Spinal cord (tissue), 10 donors: Measurements from ENCODE around the gene SYT12. TPM values are rescaled to one million over a fixed set of nuclear protein-coding genes. Genes with fewer than 3 reads are reported as not detected.
A peak's percentile ranks its signal among the peaks of the same experiment; 100 is the strongest.

Source experiments
- DNase-seq, 6 donors: peaks; one replicate each; pipeline versions ENCODE4 v3.0.0 to v3.0.0-alpha.2; 2013 to 2015; ENCODE audit warnings: low spot score in 6 of 6, low read depth in 4 of 6
- H3K27ac ChIP-seq: one replicate; pipeline ENCODE4 v1.5.1; 2013; ENCODE audit warnings: low read depth, low read length, control low read depth
- H3K27me3 ChIP-seq: one replicate; pipeline ENCODE4 v1.6.1; 2013; ENCODE audit warnings: low read length; ENCODE audit not compliant: control insufficient read depth, insufficient read depth
- H3K36me3 ChIP-seq: one replicate; pipeline ENCODE4 v1.6.1; 2013; ENCODE audit warnings: low read length; ENCODE audit not compliant: control insufficient read depth, insufficient read depth
- H3K4me1 ChIP-seq: one replicate; pipeline ENCODE4 v1.6.1; 2013; ENCODE audit warnings: low read length; ENCODE audit not compliant: control insufficient read depth, insufficient read depth
- H3K4me3 ChIP-seq: one replicate; pipeline ENCODE4 v1.5.1; 2013; ENCODE audit warnings: low read depth, low read length, control low read depth
- H3K9me3 ChIP-seq: one replicate; pipeline ENCODE4 v1.6.1; 2013; ENCODE audit warnings: low read length; ENCODE audit not compliant: control insufficient read depth, insufficient read depth
- WGBS: methylation state at CpG from one replicate; pipeline ENCODE4 v1.1.5; 2013; ENCODE audit warnings: missing lambda C conversion rate; ENCODE audit not compliant: insufficient coverage; 5-methylcytosine and 5-hydroxymethylcytosine counted together
- polyA plus RNA-seq, 2 donors: library from polyadenylated mRNA; unstranded; fragments of 120-200 nt; gene quantifications; one replicate each; pipeline ENCODE4 v1.2.1, GENCODE V29; 2013; ENCODE audit not compliant: insufficient read length in 2 of 2
- total RNA-seq, 2 donors: library from RNA; depleted of rRNA in 1 of 2; stranded (reverse); fragments of 120-200 nt in 1 of 2; fragments of >200 nt in 1 of 2; gene quantifications; one replicate each; pipeline versions ENCODE4 v1.2.3 to v1.2.4, GENCODE V29; 2013 to 2014
- donor health status: healthy.

Gene SYT12
- total and polyA plus RNA-seq, 4 donors: 3.5 to 18.2 (median 13.3) TPM

DNA sequence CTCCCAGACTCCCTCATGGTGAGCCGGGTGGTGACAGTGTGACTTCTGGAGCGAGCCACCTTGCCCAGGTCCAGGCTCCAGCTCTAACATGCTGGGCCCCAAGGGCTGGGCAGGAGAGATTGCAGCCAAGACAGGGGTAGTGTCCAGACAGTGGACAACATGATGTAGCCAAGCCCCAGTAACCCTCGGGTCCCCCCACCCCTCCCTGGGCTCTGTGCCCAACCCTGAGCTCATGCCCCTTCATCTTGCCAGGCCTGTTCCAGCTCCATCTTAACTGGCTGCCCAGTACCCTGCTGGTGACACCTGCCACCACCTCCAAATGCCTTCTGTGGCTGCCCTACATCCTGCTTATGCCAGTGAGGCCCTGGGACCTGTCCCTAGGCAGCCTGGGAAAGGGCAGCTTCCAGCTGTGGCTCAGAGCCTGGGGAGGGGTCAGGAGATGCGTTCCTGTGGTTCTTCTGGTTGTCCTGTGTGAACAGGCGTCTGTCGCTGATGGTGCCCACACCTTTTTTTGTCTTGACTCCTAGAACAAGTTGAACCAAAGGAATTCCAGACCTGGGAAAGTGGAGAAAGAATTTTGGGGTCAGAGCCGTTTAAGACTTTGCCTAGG lies 12.5 kb upstream of the SYT12 start:
- WGBS: 74% methylated on average over 5 of the region's 7 CpGs
- no peaks in the 10 kb centered on the region for H3K27me3 ChIP-seq
- peaks cover 2% of the 10 kb centered on the region for H3K36me3 ChIP-seq
- no peak overlapping the region for H3K4me3 ChIP-seq
- H3K27ac ChIP-seq: no peak overlapping the region
- no peaks in the 10 kb centered on the region for H3K9me3 ChIP-seq
- no peak for DNase-seq
- H3K4me1 ChIP-seq: no peaks in the 10 kb centered on the region

DNA sequence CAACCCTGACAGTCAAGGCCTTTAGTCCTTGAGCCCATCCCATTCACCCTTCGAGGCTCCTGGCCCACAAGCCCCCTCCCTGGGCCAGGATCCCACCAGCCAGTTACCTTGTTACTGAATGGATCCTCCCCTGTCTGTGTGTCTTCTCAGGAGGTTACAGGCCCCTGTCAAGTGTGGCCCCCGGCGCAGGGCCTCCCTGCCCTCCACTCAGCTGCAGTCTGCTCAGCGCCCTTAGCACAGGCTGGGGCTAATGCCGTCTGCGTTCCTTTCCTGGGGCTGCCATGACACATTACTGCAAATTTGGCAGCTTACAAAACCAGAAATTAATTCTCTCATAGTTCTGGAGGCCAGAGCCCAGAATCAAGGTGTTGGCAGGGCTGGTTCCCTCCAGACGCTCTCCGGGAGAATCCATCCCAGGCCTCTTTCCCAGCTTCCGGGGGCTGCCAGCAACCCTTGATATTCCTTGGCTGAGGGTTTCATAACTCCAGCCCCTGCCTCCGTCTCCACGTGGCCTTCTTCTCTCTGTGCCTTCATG lies 9.4 kb upstream of the SYT12 start:
- no peak overlapping the region for H3K27ac ChIP-seq
- no peak overlapping the region for H3K4me3 ChIP-seq
- DNase-seq: no peak
- no peaks in the 10 kb centered on the region for H3K4me1 ChIP-seq
- 78% methylated on average over 11 of the region's 11 CpGs for WGBS
- H3K27me3 ChIP-seq: no peaks in the 10 kb centered on the region
- no peaks in the 10 kb centered on the region for H3K9me3 ChIP-seq
- peaks cover 2% of the 10 kb centered on the region for H3K36me3 ChIP-seq

DNA sequence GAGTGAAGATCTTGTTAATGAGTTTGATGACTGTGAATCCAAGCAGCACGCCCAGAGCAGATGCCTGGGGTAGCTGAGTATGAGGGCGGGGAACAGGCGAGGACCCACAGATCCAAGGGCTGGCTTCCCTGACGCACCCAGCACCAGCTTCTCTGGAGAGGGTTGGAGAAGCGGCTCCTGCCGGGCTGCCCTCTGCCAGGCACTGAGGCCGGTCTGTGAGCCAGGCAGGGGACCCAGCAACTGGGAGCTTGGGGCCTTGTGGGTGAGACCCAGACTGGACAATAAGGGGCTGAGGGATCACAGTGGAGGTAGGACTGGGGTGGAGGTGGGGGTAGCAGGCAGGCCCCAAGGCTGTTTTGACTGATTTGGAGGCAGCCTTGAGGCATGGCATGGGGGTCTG lies 8.6 kb upstream of the SYT12 start:
- WGBS: 94% methylated on average over 7 of the region's 7 CpGs

DNA sequence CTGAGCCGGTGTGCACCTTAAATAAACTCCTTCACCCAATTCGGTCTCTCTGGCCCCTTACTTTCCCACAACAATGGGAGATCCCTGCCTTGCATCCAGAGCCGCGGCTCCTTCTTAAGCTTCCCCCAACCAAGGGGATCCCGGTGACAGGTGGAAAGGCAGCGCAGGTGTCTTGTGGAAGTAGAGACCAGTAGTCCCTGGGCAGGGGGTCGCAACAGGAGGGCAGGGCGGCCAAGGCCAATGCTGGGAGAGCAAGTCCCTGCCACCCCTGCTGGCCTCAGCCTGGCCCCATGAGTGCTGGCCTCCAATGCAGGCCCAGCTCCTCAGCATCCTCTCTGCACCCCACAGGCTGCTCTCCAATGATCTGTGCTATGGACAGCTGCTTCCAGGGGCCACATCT lies 7.9 kb upstream of the SYT12 start:
- H3K36me3 ChIP-seq: peaks cover 2% of the 10 kb centered on the region
- H3K9me3 ChIP-seq: no peaks in the 10 kb centered on the region
- DNase-seq: no peak
- WGBS: 90% methylated on average over 7 of the region's 8 CpGs
- no peak overlapping the region for H3K27ac ChIP-seq
- H3K4me1 ChIP-seq: no peaks in the 10 kb centered on the region
- H3K27me3 ChIP-seq: no peaks in the 10 kb centered on the region
- H3K4me3 ChIP-seq: no peak overlapping the region

More for the DNA sequence above, 8.6 kb upstream of the SYT12 start:
- H3K4me3 ChIP-seq: no peak overlapping the region
- H3K27ac ChIP-seq: no peak overlapping the region
- H3K9me3 ChIP-seq: no peaks in the 10 kb centered on the region
- H3K4me1 ChIP-seq: no peaks in the 10 kb centered on the region
- no peak for DNase-seq
- H3K36me3 ChIP-seq: peaks cover 2% of the 10 kb centered on the region
- no peaks in the 10 kb centered on the region for H3K27me3 ChIP-seq

DNA sequence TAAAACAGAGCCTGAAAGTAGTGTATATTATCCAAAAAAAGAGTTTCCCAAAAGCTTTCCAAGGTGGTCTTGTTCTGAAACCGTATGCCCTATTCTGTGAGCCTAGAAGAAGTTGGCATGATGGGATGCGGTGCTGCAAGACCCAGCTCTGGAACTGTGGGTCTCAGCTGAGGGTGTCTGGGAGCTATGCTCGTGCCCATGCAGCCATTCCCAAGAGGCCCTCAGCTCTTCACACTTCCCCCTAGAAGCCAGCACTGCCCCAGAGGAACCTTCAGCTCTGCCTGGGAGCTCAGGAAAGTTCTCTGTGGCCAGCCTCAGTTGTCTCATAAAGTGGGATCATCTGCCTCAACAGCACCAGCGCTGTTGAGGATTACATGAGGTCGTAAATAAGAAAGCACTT lies 6.4 kb upstream of the SYT12 start:
- 76% methylated on average over 4 of the region's 5 CpGs for WGBS
- no peak overlapping the region for H3K4me3 ChIP-seq
- H3K9me3 ChIP-seq: no peaks in the 10 kb centered on the region
- peaks cover 2% of the 10 kb centered on the region for H3K27me3 ChIP-seq
- DNase-seq: no peak
- no peak overlapping the region for H3K27ac ChIP-seq
- no peaks in the 10 kb centered on the region for H3K4me1 ChIP-seq
- peaks cover 2% of the 10 kb centered on the region for H3K36me3 ChIP-seq

DNA sequence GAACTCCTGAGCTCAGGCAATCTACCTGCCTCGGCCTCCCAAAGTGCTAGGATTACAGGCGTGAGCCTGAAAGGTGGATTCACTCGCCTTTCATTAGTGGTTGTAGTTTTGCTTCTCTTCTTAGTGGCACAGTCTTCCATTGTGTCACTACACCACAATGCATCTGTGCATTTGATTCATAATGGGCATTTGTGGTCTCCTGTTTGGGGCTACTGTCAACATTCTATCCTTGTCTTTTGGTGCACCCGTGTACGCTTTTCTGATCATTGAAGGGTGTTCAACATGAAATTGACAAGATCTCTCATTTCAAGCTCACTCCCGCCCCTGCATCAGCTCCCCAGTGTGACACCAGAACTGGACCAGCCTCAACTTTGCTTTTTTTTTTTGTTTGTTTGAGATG lies 2.0 kb upstream of the SYT12 start:
- Histone ChIP-seq H3K27ac (no peak overlapping the region), H3K9me3 (no peaks in the 10 kb centered on the region), H3K4me3 (no peak overlapping the region), H3K27me3 (peaks cover 24% of the 10 kb centered on the region), H3K4me1 (peaks cover 20% of the 10 kb centered on the region), H3K36me3 (no peaks in the 10 kb centered on the region)
- DNase-seq: no peak
- WGBS: 80% methylated on average over 3 of the region's 6 CpGs

DNA sequence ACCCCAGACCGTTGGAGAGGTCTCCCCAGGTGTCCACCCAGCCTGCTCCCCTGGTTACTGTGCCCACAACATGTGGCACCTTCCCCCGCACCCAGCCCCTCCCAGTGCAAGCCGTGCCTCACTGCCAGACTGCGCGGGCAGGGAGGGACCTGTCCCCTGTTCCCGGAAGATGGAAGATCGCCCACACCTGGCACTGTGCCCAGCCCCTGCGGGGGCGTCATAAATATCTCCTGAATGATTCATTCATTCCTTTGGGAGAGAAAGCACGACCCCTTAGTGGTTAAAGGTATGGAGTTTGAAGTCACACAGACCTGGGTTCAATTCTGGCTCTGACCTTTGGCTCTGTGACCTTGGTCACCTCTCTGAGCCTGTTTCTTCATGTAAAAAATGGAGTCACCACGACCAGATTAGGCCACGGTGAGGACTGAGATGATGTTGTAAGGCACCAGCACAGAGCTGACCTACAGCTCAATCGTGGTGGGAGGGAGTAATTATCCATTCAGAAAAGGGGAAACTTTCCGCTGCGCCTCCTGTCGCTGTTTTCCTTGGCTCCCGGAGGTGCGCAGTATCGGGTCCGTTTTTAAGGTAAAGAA lies 497 bp upstream of the SYT12 start:
- 8% methylated on average over 20 of the region's 20 CpGs for WGBS
- H3K27ac ChIP-seq: no peak overlapping the region
- no peaks in the 10 kb centered on the region for H3K9me3 ChIP-seq
- peak overlapping the region; percentile 37 for H3K4me3 ChIP-seq
- peak in 2 of 6 donors; percentile 30 to 44 for DNase-seq
- peaks cover 20% of the 10 kb centered on the region for H3K4me1 ChIP-seq
- H3K27me3 ChIP-seq: peaks cover 24% of the 10 kb centered on the region
- H3K36me3 ChIP-seq: no peaks in the 10 kb centered on the region

DNA sequence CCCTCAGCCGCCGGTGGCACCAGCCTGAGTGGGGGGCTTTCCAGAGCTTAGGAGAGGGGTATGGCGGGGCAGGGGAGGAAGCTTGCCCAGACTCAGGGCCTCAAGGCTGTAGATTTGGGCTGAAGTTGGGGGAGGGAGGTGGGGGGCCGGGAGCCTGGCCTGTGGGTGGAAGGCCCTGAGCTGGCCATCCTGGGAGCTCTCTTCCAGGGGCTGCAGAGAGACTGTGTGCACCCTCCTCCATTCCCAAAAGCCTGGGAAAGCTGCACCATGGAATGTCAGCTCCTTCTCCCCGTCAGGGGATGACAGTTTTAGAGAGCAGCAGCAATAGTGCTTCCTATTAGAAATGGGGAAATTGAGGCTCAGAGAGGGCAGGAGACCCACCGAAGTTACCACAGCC lies 1.0 kb downstream of the SYT12 start:
- H3K4me1 ChIP-seq: peaks cover 20% of the 10 kb centered on the region
- H3K27me3 ChIP-seq: peaks cover 24% of the 10 kb centered on the region
- H3K4me3 ChIP-seq: peak overlapping the region; percentile 7
- no peak for DNase-seq
- no peak overlapping the region for H3K27ac ChIP-seq
- H3K9me3 ChIP-seq: no peaks in the 10 kb centered on the region
- 43% methylated on average over 3 of the region's 6 CpGs for WGBS
- H3K36me3 ChIP-seq: no peaks in the 10 kb centered on the region

DNA sequence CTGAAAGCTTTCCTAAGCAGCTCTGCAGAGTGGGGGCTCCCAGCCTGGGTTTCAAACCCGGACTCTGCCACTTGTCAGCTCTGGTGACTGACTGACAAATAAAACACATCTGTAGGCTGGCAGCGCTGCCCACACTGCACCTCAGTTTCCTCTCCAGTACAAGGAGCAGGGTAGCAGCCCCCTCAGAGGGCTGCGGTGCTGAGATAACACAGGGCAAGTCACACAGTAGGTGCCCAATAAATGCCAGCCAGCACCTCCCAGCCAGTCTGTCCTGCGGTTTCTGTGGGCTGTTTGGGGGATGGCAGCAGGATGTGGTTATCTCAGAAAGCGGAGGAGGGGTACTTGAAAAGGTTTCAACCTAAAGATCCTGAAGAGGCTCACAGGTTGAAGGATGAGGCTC lies 1.5 kb downstream of the SYT12 start:
- WGBS: 78% methylated on average over 3 of the region's 5 CpGs
- Histone ChIP-seq H3K27me3 (peaks cover 24% of the 10 kb centered on the region), H3K36me3 (no peaks in the 10 kb centered on the region), H3K27ac (no peak overlapping the region), H3K4me1 (peaks cover 20% of the 10 kb centered on the region), H3K4me3 (no peak overlapping the region), H3K9me3 (no peaks in the 10 kb centered on the region)
- DNase-seq: no peak

DNA sequence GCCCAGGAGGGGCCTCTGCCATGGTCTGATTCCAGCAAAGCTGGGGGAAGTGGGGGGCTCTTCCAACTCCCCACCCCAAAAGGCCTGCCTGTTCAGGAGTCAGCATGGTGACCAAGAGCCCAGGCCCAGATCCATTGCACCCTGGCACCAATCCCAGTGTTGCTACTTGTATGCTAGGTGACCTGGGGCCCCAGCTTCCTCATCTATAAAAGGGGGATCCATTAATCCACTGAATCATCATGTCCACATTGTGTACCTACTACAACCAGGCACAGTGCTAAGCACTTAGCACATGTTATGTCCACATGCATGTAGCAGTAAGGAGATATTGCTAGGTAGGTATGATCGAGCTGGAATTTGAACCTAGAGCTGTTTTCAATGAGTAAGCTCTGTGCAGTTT lies 2.0 kb downstream of the SYT12 start:
- H3K27me3 ChIP-seq: peaks cover 24% of the 10 kb centered on the region
- DNase-seq: no peak
- peaks cover 20% of the 10 kb centered on the region for H3K4me1 ChIP-seq
- 100% methylated on average over 1 of the region's 1 CpG for WGBS
- no peak overlapping the region for H3K27ac ChIP-seq
- no peaks in the 10 kb centered on the region for H3K9me3 ChIP-seq
- no peak overlapping the region for H3K4me3 ChIP-seq
- no peaks in the 10 kb centered on the region for H3K36me3 ChIP-seq
